ENCODE measurements around the gene CADPS2. TPM values are rescaled to one million over a fixed set of nuclear protein-coding genes. Genes with fewer than 3 reads are reported as not detected.

The CADPS2 gene
- total RNA-seq, 2 donors from 2014 or later = not detected

GRCh38 chr7:122343601-122344302, 542.5 kb downstream of the CADPS2 start:
- Mint-ChIP-seq H3K27ac (no peak overlapping the region), H3K9me3 (no peaks in the 10 kb centered on the region), H3K36me3 (no peaks in the 10 kb centered on the region)
- DNase-seq (ENCODE audit: low spot score in 2 of 2) (no peak), ATAC-seq (no peak)

GRCh38 chr7:122340427-122340826, 545.8 kb downstream of the CADPS2 start:
- no peak for ATAC-seq
- Mint-ChIP-seq H3K9me3 (no peaks in the 10 kb centered on the region), H3K36me3 (no peaks in the 10 kb centered on the region), H3K27ac (no peak overlapping the region)
- no peak for DNase-seq (ENCODE audit: low spot score in 2 of 2)

- Mint-ChIP-seq H3K27ac (no peak overlapping the region), H3K9me3 (no peaks in the 10 kb centered on the region)
These were observed 546.9 kb downstream of the CADPS2 start for GRCh38 chr7:122339145-122339904.

GRCh38 chr7:122337011-122337410, 549.2 kb downstream of the CADPS2 start:
- ATAC-seq = no peak
- no peak for DNase-seq (ENCODE audit: low spot score in 2 of 2)
- Mint-ChIP-seq H3K27ac (no peak overlapping the region), H3K36me3 (no peaks in the 10 kb centered on the region), H3K9me3 (peaks cover 0 to 4% of the 10 kb centered on the region in 2 donors)

More at GRCh38 chr7:122339145-122339904, 546.9 kb downstream of the CADPS2 start:
- DNase-seq (ENCODE audit: low spot score in 2 of 2) (no peak), ATAC-seq (no peak)
- no peaks in the 10 kb centered on the region for H3K36me3 Mint-ChIP-seq

GRCh38 chr7:122329145-122329802, 557.0 kb downstream of the CADPS2 start:
- ATAC-seq (no peak), DNase-seq (ENCODE audit: low spot score in 2 of 2) (no peak)
- Mint-ChIP-seq H3K36me3 (no peaks in the 10 kb centered on the region), H3K27ac (no peak overlapping the region), H3K9me3 (peaks cover 0 to 4% of the 10 kb centered on the region in 2 donors)

- Mint-ChIP-seq H3K36me3 (no peaks in the 10 kb centered on the region), H3K9me3 (no peaks in the 10 kb centered on the region), H3K27ac (no peak overlapping the region)
- ATAC-seq (no peak), DNase-seq (ENCODE audit: low spot score in 2 of 2) (no peak)
These were observed 558.3 kb downstream of the CADPS2 start for GRCh38 chr7:122327969-122328368.

GRCh38 chr7:122316467-122317388, 569.5 kb downstream of the CADPS2 start:
- H3K36me3 Mint-ChIP-seq = peaks cover 20 to 22% of the 10 kb centered on the region in 2 donors
- DNase-seq (ENCODE audit: low spot score in 2 of 2) (no peak), ATAC-seq (no peak)
- H3K27ac Mint-ChIP-seq = no peak overlapping the region
- H3K9me3 Mint-ChIP-seq = peaks cover 13 to 18% of the 10 kb centered on the region in 2 donors

- peaks cover 13 to 18% of the 10 kb centered on the region in 2 donors for H3K9me3 Mint-ChIP-seq
- DNase-seq (ENCODE audit: low spot score in 2 of 2) (no peak), ATAC-seq (no peak)
- peaks cover 20 to 30% of the 10 kb centered on the region in 2 donors for H3K36me3 Mint-ChIP-seq
- H3K27ac Mint-ChIP-seq = no peak overlapping the region
These were observed 570.5 kb downstream of the CADPS2 start for GRCh38 chr7:122315507-122316466.

- H3K27ac Mint-ChIP-seq = no peak overlapping the region
- peaks cover 9 to 18% of the 10 kb centered on the region in 2 donors for H3K9me3 Mint-ChIP-seq
- H3K36me3 Mint-ChIP-seq = peaks cover 21 to 31% of the 10 kb centered on the region in 2 donors
- ATAC-seq = no peak
- no peak for DNase-seq (ENCODE audit: low spot score in 2 of 2)
These were observed 572.0 kb downstream of the CADPS2 start for GRCh38 chr7:122314284-122314683.

- H3K27ac Mint-ChIP-seq = no peak overlapping the region
- DNase-seq (ENCODE audit: low spot score in 2 of 2) (no peak), ATAC-seq (no peak)
- peaks cover 21 to 31% of the 10 kb centered on the region in 2 donors for H3K36me3 Mint-ChIP-seq
- H3K9me3 Mint-ChIP-seq = peaks cover 9 to 12% of the 10 kb centered on the region in 2 donors
These were observed 573.5 kb downstream of the CADPS2 start for GRCh38 chr7:122312789-122313188.

GRCh38 chr7:122311734-122312450, 574.4 kb downstream of the CADPS2 start:
- DNase-seq (ENCODE audit: low spot score in 2 of 2) (no peak), ATAC-seq (no peak)
- peaks cover 9 to 12% of the 10 kb centered on the region in 2 donors for H3K9me3 Mint-ChIP-seq
- H3K36me3 Mint-ChIP-seq = peaks cover 21 to 31% of the 10 kb centered on the region in 2 donors
- no peak overlapping the region for H3K27ac Mint-ChIP-seq

- no peak for DNase-seq (ENCODE audit: low spot score in 2 of 2)
- ATAC-seq = no peak
- Mint-ChIP-seq H3K36me3 (peaks cover 21 to 29% of the 10 kb centered on the region in 2 donors), H3K9me3 (peaks cover 9 to 12% of the 10 kb centered on the region in 2 donors), H3K27ac (no peak overlapping the region)
These were observed 575.1 kb downstream of the CADPS2 start for GRCh38 chr7:122311050-122311700.

GRCh38 chr7:122310119-122311021, 575.9 kb downstream of the CADPS2 start:
- Mint-ChIP-seq H3K36me3 (peaks cover 22 to 28% of the 10 kb centered on the region in 2 donors), H3K9me3 (peaks cover 8 to 9% of the 10 kb centered on the region in 2 donors), H3K27ac (no peak overlapping the region)
- ATAC-seq (no peak), DNase-seq (ENCODE audit: low spot score in 2 of 2) (no peak)
